T1000 (cell line): ENCODE results near the gene IFT80.
A peak's percentile ranks its signal among the peaks of the same experiment; 100 is the strongest.

ENCODE experiments used
- DNase-seq: peaks from one replicate; lab custom pipeline; 2025; ENCODE audit warnings: mixed read lengths; lab: John Stamatoyannopoulos, UW

IFT80 gene

DNA sequence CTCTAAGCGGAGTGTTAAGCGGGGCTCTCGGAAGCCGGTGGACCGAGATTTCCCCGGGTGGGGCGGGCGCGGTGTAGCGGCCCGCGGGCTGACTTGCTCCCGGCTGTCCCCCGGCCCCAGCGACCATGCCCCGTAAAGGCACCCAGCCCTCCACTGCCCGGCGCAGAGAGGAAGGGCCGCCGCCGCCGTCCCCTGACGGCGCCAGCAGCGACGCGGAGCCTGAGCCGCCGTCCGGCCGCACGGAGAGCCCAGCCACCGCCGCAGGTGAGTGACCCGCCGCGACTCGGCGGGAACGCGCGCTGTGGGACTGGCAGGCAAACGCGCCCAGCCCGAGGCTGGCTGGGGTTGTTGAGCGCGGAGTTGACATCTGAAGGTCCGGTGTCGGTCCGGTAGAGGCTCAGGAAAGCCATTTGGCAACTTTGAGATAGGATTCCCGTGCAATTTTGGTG, 1.7 kb upstream of the IFT80 start:
- DNase-seq: no peak

DNA sequence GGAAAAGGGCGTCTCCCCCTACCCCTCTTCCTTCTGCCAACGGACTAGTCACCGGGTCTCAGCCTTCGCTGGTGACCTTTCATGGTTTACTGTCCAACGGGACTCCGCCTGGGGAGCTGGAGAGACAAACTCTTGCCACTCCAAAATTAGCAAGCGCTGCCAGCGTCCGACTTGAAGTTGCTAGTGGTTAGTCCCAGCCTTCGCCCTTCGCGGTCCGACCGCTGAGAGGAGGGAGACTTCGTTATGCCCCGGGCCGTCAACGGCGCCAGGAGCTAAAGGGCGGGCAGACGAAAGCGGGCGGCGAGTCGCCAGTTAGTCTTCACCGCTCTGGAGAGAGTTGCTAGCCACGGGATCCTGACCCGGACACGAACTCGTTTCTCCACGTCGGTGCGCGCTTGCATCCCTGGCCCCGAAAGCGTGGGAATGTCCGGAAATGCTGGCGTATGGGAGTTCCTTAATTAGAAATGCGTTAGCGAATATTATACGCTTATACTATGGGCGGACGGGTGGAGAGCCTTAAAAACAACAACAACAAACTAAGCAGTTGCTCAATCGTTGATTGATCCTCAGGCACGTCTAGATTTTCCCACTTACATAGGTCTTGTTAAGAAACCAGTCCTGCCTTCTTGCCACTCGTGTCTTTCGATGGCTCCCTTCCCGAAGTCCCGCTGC, 1.1 kb upstream of the IFT80 start:
- peak; percentile 37 for DNase-seq

DNA sequence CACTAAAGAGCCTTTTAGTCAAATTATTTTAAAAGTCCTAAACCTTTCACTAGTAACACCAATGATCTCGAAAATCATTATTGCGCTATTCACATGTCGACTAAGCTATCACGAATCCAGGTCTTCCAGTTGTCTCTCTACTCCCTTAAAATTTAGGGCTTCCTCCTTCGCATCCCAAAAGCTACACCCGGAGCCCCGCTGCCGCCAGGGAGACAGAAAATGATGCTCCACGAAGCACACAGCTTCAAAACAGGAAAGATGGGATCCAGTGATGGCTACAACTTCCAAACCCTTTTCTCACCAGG, 253 bp downstream of the IFT80 start:
- no peak for DNase-seq

DNA sequence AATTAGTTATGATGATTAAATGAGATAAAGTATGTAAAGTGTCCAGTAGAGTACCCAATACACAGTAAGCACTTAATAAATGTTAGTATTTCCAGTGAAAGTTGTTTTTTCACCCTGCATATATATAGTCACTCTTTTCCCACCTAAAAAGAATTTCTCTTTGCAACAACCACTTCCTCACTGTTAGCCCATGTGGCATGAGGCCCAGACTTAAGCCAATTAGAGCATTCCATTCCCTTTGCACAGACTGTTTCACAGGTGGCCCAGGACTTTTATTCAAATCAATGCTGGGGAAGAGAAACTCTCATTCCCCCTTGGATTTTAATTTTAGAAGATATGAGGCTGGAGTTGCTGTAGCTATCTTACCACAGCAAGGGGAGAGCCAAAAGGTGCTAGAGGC, 3.7 kb downstream of the IFT80 start:
- no peak for DNase-seq

DNA sequence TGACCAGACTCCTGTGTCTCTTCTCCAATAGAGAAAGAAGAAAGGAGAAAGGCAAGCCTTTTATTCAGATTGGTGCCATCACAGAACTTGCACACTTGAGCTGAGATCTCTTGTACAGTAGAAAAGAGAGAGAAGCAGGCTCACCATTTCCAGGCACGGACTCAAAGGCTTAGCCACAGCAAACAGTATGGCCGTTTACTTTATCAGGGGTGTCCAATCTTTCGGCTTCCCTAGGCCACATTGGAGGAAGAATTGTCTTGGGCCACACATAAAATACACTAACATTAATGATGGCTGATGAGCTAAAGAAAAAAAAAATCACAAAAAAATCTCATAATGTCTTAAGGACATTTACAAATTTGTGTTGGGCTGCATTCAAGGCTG, 5.0 kb downstream of the IFT80 start:
- DNase-seq: no peak

DNA sequence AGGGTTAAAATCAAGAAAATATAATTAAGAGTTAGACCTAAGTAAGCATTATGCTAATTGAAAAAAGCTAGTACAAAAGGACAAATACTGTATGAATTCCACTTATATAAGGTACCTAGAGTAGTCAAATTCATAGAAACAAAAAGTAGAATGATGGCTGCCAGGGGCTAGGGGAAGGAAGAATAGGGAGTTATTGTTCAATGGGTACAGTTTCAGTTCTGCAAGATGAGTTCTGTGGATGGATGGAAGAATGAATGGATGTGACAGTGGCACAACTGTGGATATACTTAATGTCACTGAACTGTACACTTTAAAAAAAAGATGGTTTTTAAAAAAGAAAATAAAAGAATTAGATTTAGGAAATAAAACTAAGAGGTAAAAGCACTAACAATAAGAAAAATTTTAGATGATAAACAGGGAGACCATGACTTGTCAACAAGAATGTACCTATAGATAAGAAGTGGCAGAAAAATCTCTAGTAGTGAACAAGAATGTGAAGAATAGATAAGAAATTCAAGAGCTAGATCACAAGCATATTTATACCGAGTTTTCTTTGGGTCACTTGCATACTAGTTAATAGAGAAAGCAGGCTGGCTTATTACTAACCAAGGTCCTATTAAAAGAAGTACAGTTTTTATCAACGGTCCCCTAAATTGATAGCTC, 5.5 kb downstream of the IFT80 start:
- DNase-seq: no peak

DNA sequence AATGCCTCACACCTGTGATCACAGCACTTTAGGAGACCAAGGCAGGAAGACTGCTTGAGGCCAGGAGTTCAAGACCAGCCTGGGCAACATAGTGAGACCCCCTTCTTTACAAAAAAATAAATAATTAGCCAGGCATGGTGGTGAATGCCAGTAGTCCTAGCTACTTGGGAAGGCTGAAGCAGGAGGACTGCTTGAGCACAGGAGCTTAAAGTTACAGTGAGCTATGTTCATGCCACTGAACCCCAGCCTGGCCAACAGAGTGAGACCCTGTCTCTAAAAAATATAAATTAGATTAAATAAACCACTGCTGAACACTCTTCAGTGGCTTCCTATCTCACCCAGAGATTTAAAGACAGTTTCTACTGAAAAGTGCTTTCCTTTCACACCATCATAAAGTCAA, 6.2 kb downstream of the IFT80 start:
- DNase-seq: no peak

DNA sequence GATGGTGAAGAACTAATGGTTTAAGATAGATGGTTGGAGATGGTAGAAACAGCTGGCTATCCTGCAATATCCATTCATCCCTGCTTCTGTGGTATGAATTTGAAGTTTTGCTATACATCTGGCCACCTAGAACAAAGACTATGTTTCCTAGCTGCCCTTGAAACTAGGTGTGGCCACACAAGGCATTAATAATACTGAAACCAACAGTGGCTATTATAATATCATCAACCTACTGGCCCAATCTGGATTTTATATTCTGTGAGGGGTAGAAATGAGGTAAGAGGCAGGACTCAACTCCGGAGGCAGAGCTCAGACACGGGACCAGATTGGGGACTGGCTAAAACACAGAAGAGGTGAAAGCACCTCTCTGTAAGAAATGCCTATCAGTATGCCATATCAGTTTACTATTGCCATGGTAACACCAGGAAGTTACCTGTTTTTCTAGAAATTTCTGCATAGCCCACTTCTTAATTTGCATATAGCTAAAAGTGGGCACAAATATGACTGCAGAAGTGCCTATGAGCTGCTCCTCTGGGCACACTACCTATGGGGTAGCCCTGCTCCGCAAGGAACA, 8.4 kb downstream of the IFT80 start:
- no peak for DNase-seq

DNA sequence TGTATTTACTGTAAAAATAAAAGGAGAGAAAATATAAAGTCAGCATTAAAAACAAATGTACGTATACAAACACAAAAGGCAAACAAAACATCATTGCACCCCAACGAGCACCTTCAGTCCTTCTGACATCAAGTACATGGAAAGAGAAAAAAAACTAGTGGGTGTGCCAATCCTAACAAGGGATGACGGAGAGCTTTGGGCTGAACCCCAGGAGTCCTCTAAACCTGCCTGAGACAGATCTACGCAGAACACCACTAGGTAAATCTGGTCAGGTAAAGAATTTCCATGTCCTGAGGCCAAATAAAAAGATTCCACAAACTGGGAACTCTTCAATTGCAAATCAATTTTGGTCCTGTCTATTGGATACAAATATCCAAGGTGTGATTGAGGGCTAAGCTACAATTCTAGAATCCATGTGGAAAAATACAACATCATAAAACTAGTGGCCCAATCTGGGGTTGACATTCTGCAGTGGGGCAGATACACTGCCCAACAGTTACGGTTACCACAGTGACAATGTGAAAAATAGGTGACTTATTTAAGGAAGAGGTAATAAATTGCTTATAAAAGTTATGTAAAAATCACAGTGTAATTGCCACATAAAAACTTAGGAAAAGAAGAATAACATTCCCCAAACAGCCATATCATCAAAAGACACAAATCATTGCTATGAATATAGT, 14.2 kb downstream of the IFT80 start:
- no peak for DNase-seq

DNA sequence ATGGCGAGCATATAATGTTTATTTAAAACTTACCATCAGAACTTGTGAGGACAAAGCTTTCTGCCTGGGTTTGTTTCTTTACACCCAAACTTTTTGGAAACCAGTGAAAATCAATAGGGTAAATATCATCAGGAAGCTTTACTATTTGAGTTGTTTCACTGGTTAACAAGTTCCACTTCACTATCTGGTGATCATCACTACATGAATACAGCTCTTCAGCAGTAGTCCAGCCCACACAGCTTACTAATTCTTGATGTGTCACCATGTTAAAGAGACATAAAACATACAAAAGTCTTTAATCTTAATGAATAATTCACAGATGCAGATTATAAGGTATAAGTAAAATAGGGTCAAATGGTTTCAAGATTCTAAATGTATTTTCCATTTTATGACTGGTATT, 17.6 kb downstream of the IFT80 start:
- no peak for DNase-seq

DNA sequence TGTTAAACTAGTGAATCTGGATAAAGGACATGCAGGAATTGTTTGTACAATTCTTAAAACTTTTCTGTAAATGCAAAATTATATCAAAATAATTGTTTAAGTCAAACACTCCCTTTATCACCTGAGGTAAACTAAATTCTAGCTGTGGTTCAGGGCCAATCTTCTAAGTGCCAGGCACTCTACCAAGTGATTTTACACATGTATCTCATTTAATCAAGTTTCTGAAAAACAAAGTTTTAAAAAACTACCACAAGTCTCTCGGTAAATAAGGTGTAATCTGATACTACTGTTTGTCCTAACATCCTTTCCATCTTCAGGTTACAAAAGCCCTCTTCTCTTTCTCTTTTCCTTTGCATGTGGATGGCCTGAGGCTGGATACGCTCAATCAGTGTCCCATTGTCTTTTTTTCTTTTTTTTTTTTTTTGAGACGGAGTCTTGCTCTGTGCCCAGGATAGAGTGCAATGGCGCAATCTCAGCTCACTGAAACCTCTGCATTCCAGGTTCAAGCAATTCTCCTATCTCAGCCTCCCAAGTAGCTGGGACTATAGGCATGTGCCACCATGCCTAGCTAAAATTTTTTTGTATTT, 19.3 kb downstream of the IFT80 start:
- no peak for DNase-seq

DNA sequence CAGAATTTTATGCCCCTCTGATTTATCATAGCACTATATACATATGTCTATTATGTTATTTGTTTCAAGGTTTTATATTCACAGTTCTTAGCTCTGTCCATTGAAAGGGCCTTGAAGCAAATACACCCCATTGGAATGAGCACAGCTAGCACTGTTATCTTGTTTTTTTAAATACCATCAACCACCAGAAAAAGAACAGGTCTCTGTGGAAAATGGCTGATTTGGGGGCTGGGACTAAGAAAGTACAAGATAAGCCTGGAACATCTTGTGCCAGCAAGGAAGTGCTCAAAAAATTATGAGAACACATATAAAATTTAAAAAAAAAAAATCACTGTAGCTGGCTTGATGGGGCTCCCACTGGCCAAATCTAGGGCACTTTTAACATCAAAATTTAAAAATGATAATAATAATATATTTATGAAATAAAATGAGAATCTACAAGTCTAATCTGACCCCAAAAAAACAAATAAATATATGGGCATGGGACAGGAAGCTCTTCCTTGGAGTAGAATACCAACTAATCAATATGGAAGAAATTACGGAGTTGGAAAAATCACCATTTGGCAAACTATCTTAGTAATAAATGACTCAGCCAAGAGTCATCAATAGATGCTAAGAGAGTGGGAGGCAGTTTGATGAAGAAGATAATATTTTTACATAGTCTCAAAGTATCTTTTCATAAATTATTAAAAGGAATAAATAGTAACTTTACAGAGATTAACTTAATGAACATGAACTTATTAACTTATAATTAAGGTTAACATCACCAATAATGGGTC, 20.5 kb downstream of the IFT80 start:
- no peak for DNase-seq

DNA sequence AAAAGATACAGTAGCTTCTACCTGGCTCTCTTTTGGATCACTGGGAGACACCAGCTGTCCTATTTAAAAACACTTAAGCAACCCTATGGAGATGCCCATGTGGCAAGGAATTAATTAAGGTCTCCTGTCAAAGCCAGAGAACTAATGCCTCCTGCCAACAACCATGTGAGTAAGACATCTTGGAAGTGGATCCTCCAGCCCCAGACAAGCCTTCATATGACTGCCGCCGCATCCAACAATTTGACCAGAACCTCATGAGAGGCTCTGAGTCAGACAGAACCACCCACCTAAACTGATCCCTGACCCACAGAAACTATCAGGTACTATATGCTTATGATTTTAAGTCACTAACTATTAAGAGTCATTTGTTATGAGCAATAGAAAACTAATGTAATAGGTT, 22.3 kb downstream of the IFT80 start:
- no peak for DNase-seq

DNA sequence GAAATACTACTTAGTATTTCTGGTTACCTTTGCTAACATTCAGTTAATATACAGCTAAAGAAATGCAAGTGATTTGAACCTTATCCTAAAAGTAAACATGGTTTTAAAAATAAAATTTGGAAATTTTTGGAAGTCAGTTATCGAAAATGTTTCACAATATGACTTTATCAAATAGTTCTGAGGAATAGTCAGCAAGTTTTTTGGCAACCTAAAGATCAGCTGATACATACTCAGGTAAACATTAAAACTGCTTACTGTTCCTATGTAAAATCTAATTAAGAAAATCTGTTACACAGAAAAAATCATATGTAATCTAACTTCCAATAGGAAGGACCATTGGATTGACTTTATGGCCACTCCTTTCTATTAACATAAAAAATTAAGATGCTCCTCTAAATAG, 24.1 kb downstream of the IFT80 start:
- no peak for DNase-seq

DNA sequence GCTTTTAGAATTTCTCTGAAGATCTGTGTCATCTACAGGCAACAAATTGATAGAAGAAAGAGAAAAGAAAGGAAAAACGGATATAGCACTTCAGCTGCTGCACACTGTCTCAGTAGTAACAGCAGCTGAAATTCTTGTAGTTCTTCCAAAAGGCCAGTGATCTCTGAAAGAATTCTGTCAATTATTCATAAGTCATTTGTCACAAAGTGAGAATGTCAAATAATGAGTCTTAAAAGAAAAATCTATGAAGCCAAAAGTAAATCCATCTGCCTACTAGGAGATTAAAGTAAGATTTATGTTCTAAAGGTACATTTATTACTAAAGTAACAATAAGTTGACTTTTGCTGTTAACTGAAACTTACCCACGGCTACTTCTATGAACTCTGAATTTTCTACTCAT, 24.6 kb downstream of the IFT80 start:
- no peak for DNase-seq

DNA sequence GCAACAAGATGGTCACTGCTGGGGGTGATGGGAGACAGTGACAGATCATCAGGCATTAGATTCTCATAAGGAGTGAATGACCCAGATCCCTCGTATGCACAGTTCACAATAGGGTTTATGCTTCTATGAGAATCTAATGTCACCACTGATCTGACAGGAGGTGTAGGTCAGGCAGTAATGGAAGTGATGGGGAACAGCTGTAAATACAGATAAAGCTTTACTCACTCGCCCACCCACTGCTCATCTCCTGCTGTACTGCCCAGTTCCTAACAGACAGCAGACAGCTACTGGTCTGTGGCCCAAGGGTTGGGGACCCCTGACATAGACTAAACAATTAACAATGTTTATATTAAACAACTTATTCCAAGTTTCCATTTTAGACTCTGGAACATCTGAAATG, 25.4 kb downstream of the IFT80 start:
- DNase-seq: no peak

DNA sequence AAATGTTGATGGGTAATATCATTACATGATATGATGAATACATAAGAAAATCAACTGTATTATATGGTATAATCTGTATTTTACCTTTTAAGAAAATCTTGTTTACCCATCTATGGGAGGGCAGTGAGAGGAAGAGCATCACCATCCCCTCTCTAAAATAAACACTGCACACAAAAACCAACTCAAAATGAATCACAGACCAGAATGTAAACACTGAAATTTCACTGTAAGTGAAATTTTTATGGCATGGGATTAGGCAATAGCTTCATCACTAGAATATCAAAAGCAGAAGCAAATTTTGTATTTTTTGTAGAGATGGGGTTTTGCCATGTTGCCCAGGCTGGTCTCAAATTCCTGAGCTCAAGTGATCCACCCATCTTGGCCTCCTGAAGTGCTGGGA, 26.2 kb downstream of the IFT80 start:
- DNase-seq: no peak

DNA sequence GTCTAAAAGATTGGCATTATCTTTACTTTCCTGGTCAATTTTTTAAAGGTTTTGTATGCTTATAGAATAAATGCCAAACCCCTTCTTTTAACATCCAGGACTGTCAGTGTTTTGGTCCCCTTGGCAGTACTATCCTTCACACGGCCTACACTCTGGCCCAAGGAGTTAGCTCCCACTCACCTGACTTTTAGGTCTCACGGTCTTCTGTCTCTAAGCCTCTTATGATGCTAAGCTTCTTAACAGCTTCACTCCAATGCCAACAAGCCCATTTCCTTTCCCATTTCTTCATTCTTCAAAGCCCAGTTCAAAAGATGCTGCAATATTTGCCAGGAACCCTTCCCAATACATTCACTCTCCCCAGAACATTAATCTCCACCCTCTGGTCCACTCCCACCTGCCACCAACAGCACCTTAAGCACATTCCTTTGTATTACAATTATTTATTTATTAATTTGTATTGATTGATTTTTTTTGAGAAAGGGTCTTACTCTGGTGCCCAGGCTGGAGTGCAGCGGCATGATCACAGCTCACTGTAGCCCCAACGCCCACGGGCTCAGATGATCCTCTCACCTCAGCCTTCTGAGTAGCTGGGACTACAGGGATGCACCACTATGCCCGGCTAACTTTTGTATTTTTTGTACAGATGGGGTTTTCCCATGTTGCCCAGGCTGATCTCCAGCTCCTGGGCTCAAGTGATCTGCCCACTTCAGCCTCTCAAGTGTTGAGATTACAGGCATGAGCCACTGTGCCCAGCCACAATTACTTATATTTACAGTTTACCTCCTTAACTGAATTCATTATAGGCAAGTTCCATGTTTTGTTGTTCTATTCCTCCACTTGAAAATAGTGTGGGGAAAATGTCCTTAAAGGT, 27.8 kb downstream of the IFT80 start:
- DNase-seq: no peak

DNA sequence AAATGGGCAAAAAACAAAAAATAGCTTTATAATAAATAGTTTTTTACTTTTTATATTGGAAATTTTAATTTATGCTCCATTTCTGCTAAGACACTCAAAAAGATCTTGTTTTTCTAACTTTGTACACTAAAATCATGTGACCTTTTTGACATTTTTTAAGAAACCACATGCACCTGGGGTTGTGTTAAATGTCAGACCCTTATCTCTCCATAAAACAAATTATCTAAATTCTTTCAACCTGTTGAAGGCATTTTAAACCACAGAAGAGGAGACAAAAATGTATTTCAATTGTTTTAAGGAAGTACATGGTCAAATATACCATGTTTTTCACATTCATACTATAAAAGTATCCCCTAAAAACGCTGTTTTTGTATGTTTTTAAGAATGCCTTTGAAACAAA, 29.2 kb downstream of the IFT80 start:
- no peak for DNase-seq

DNA sequence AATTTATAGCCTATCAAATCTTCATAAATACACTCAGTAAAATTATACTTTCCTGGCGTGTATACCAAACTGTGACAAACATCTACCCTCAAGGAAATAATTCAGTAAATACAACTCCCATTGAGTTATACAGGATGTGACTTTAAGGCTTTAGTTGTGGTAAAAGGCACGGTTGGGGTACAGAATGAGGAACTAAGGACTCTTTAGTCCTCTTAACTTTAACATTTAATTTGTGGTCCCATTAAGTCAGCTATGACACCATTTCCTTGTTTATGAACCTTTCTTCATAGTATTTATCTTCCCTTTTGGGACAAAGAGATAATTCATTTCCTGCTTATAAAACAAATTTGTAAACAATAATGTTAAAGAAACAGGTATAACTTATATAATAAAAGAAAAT, 30.2 kb downstream of the IFT80 start:
- no peak for DNase-seq

DNA sequence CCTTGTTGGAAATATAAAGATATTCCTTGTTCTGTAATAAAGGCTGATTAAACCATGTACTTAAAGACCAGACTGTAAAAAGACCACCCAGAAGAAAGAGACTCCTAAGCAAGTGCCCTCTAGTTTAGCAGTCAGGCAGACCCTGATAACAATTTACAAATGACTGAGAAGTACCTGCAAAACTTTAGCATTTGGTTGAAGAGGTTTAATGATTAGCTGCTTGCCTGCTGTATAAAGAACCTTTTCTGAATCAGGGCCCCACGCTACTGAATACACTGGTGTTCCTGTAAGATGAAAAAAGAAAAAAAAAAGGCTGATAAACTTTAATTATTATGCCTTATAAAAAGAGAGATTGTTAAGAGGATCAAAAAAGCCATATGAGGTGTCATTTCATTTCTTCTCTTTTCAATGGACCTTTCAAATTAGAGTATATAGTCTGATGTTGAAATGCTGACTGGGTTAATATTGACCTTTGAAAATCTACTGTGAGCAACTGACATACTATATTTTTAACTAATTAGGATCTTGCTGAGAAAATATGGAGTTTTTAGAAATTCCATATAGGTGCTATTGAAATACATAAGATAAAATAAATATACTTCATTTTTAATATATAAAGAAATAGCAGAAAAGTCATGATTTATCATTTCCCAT, 33.0 kb downstream of the IFT80 start:
- no peak for DNase-seq
